Caki2 (cell line): Measurements from ENCODE around the gene GPR63. TPM values are rescaled to one million over a fixed set of nuclear protein-coding genes. Genes with fewer than 3 reads are reported as not detected.

ENCODE experiments used
- DNase-seq: peaks from one replicate; pipeline ENCODE4 v3.0.0-alpha.2; 2015; ENCODE audit warnings: low read depth
- in situ Hi-C: cut with HindIII; loops from 2 replicates; pipeline ENCODE4 v1.10.0; 2016; ENCODE audit warnings: low sequenced_read_pairs, low pct_unique_long_range_greater_than_20kb, mixed read lengths
- total RNA-seq: library from RNA; depleted of rRNA; stranded (reverse); fragments of >200 nt; shearing (Covaris generic); gene quantifications from 2 replicates; pipeline ENCODE4 v1.2.3, GENCODE V29; 2014; ENCODE audit warnings: low replicate concordance; rRNA removed

GPR63 gene
- total RNA-seq, 1 experiment from 2014 or later = 0.37 TPM

DNA sequence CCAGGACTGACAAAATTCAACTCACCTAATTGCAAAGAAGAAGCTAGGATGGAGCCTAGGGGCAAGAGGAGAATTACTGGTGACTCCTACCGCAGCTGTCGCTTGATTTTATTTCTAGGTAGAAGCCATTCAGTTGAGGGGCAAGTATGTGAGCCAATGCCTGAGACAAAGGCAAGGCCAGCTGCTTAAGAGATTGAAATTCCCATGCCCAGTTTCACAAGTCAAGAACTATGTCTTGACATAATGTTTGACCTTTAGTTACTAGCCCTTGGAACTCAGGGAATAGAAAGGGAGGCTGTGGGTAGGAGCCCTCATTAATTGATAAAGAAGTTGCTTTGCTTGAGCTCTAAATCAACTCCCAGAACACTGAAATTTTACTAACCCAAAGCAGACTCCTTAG, 54.0 kb downstream of the GPR63 start:
- in situ Hi-C loops = no loop called here
- DNase-seq = no peak

GRCh38 chr6:96781557-96781956, 55.7 kb downstream of the GPR63 start:
- no peak for DNase-seq
- in situ Hi-C loops = no loop called here

DNA sequence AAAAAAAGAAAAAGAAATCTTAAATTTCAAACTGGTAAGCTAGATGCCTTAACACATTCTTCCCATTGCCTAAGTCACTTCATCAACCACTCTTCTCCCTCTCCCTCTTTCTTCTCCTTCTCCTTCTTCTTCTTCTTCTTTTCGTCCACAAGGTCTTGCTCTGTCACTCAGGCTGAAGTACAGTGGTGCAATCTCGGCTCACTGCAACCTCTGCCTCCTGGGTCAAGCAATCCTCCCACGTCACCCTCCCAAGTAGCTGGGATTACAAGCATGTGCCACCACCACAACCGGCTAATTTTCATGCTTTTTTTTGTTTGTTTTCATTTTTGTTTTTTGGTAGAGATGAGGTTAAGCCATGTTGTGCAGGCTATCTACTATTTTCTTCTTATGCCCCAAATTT, 60.2 kb downstream of the GPR63 start:
- no peak for DNase-seq
- in situ Hi-C loops = no loop called here

- no peak for DNase-seq
- in situ Hi-C loops = no loop called here
These were observed 61.4 kb downstream of the GPR63 start for GRCh38 chr6:96775727-96776400.

GRCh38 chr6:96766769-96767168, 70.5 kb downstream of the GPR63 start:
- DNase-seq = no peak
- in situ Hi-C loops = no loop called here

DNA sequence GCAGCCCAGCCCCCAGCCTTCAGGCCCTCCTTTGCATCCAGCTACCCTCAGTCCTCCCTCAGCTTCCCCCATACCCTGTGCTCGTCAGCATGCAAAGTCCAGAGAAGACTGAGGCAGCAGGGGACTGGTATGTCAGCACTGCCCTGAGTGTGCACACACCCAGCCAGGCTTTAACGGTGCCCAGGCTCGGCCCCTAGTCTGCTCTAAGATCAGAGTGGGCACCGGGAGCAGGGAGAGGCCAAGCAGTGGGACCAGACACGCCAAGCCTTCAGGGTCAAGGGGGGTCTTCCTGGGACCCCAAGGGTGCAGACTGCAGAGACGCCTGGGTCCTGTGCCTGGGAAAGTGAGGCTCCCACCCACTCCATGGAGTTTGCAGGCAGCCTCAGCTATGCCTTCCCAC, 74.7 kb downstream of the GPR63 start:
- no peak for DNase-seq
- in situ Hi-C loops = no loop called here

DNA sequence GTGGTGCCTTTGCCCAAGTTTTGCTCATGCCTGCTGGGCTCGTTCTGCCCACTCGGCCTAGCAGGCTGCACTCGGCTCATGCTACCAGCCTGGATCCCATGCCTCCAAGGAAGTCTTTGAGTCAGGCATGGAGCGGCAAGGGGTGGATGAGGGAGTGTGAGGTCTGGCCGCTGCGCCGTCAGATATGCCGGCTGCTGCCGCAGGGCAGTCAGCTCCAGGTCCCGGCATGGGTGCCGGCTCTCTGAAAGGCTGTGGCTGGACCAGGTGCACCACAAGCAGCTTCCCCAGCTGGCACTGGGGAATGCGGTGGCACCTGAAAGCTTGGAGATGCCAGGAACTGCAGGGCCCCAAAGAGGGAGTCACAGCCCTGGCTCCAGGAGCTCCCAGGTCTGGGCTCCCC, 75.5 kb downstream of the GPR63 start:
- in situ Hi-C loops = no loop called here

DNA sequence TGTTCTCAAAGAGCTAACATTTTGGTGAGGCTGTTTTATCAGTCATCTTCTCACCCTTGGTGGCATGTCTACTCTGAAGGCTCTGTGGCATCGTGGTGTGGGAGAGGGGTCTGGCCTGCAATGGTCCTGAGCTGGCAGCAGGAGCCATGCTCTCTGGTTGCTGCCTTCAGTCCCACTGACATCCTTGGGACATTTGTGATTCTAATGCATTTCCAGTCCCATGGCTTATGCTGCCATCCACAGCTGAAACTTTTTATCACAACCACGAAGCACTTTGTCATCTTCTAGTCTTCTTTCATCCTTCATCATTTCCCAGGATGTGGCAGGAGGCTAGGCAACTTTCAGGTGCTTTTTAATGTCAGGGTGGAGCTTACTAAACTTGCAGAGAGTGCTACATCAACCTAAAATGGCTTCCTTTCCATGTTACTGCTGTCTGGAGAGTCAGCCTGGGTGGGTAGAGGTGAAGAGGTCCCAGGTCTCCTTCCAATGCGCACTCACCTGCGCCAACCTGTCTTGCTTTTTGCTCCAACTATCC, 77.1 kb downstream of the GPR63 start:
- in situ Hi-C loops = no loop called here
- DNase-seq = no peak

More for the DNA sequence above, 75.5 kb downstream of the GPR63 start:
- no peak for DNase-seq

DNA sequence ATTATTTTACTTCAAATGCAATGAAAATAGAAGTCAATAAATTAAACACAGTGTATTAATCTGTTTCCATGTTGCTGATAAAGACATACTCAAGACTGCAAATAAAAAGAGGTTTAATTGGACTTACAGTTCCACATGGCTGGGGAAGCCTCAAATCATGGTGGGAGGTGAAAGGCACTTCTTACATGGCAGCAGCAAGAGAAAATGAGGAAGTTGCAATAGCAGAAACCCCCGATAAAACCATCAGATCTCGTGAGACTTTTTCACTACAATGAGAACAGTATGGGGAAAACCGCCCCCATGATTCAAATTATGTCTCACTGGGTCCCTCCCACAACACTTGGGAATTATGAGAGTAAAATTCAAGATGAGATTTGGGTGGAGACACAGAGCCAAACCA, 82.2 kb downstream of the GPR63 start:
- DNase-seq = no peak
- in situ Hi-C loops = no loop called here

DNA sequence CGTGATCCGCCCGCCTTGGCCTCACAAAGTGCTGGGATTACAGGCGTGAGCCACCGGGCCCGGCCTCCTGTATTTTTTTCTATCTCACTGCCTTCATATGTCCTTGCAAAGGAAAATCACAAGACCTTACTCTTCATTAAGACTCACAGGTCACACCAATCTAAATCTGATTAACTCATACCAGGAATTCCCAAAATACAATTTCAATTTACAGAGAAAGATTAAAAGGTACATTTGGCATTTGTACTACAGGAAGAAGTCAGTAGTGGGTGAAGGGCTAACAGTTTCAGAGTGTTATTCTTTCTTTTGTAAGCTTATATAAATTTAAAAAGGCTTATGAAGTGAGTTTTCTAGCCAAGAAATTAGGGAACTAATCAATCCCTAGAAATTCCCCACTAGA, 87.4 kb downstream of the GPR63 start:
- no peak for DNase-seq

More for the DNA sequence above, 87.4 kb downstream of the GPR63 start:
- in situ Hi-C loops = no loop called here

Other genes starting within 250 kb of the GPR63 start
- 15.4 and 73.4 TPM in 2 replicates for gene NDUFAF4, start 60.4 kb upstream of the GPR63 start, total RNA-seq
- gene KLHL32, start 87.3 kb upstream of the GPR63 start, total RNA-seq = 0.24 and 0.29 TPM in 2 replicates